Neuronal stem cell (in vitro differentiated cells): ENCODE results near the gene FAIM2.

Source experiments
- DNase-seq: peaks from one replicate; pipeline ENCODE4 v3.0.0-alpha.2; 2013; ENCODE audit warnings: low spot score
- H2AFZ ChIP-seq: one replicate; pipeline ENCODE4 v1.6.1; 2013; ENCODE audit warnings: mild to moderate bottlenecking, low read length, inconsistent platforms
- H2AK5ac ChIP-seq: 2 replicates; pipeline ENCODE4 v1.6.1; 2013; ENCODE audit warnings: low read depth, mild to moderate bottlenecking, inconsistent platforms, low read length, moderate library complexity, mixed read lengths
- H2BK120ac ChIP-seq: 2 replicates; pipeline ENCODE4 v1.6.1; 2013; ENCODE audit warnings: low read depth, mild to moderate bottlenecking, inconsistent platforms, low read length, moderate library complexity, mixed read lengths
- H2BK12ac ChIP-seq: one replicate; pipeline ENCODE4 v1.6.1; 2013; ENCODE audit warnings: low read length, inconsistent platforms
- H2BK15ac ChIP-seq: 2 replicates; pipeline ENCODE4 v1.6.1; 2013; ENCODE audit warnings: mild to moderate bottlenecking, low read length, inconsistent platforms, mixed read lengths
- H2BK5ac ChIP-seq: one replicate; pipeline ENCODE4 v1.6.1; 2013; ENCODE audit warnings: inconsistent platforms, mild to moderate bottlenecking, low read length, moderate library complexity
- H3K14ac ChIP-seq: one replicate; pipeline ENCODE4 v1.6.1; 2013; ENCODE audit warnings: low read length, inconsistent platforms
- H3K18ac ChIP-seq: 2 replicates; pipeline ENCODE4 v1.6.1; 2013; ENCODE audit warnings: low read length, inconsistent platforms
- H3K23ac ChIP-seq: 2 replicates; pipeline ENCODE4 v1.6.1; 2013; ENCODE audit warnings: low read depth, mild to moderate bottlenecking, mixed read lengths, low read length, inconsistent platforms; ENCODE audit not compliant: poor library complexity
- H3K27ac ChIP-seq: replicated peaks from 3 replicates; pipeline ENCODE4 v1.5.1; 2013; ENCODE audit warnings: low read length, inconsistent platforms
- H3K27me3 ChIP-seq, 3 experiments: 2 replicates each; pipeline ENCODE4 v1.6.1; 2013; ENCODE audit warnings: low read length in 3 of 3, mild to moderate bottlenecking in 2 of 3, inconsistent platforms in 1 of 3, low read depth in 1 of 3, mixed read lengths in 1 of 3, moderate library complexity in 1 of 3; ENCODE audit not compliant: control insufficient read depth in 3 of 3, insufficient read depth in 3 of 3
- H3K36me3 ChIP-seq, 2 donors: replicated peaks in 1 of 2; 2 replicates each; pipeline ENCODE4 v1.6.1; 2013; ENCODE audit warnings: low read length in 2 of 2; ENCODE audit not compliant: control insufficient read depth in 2 of 2, insufficient read depth in 2 of 2
- H3K4ac ChIP-seq: 2 replicates; pipeline ENCODE4 v1.6.1; 2013; ENCODE audit warnings: inconsistent platforms, mild to moderate bottlenecking, low read length, moderate library complexity
- H3K4me1 ChIP-seq, 2 donors: 1 replicate in 1 of 2; 2 replicates in 1 of 2; pipeline ENCODE4 v1.6.1; 2013; ENCODE audit warnings: low read length in 2 of 2, low read depth in 1 of 2; ENCODE audit not compliant: control insufficient read depth in 2 of 2, insufficient read depth in 1 of 2
- H3K4me2 ChIP-seq: one replicate; pipeline ENCODE4 v1.6.1; 2013; ENCODE audit warnings: mild to moderate bottlenecking, low read length, inconsistent platforms; ENCODE audit not compliant: insufficient read depth, poor library complexity, severe bottlenecking
- H3K4me3 ChIP-seq, 2 donors: 2 replicates each; pipeline ENCODE4 v1.5.1; 2013; ENCODE audit warnings: low read length in 2 of 2, mild to moderate bottlenecking in 2 of 2, inconsistent platforms in 1 of 2, moderate library complexity in 1 of 2
- H3K79me1 ChIP-seq: one replicate; pipeline ENCODE4 v1.6.1; 2013; ENCODE audit warnings: low read depth, mild to moderate bottlenecking, inconsistent platforms, low read length, moderate library complexity
- H3K9ac ChIP-seq: one replicate; pipeline ENCODE4 v1.6.1; 2013; ENCODE audit warnings: mild to moderate bottlenecking, low read depth, low read length, inconsistent platforms; ENCODE audit not compliant: poor library complexity
- H3K9me3 ChIP-seq, 2 donors: replicated peaks in 1 of 2; 2 replicates each; pipeline versions ENCODE3 to v1.6.1; 2013; ENCODE audit warnings: low read length in 2 of 2, mild to moderate bottlenecking in 2 of 2, inconsistent platforms in 1 of 2, low read depth in 1 of 2, mixed read lengths in 1 of 2, moderate library complexity in 1 of 2; ENCODE audit not compliant: control insufficient read depth in 2 of 2, insufficient read depth in 1 of 2
- H4K8ac ChIP-seq: one replicate; pipeline ENCODE4 v1.6.1; 2013; ENCODE audit warnings: low read depth, mild to moderate bottlenecking, inconsistent platforms, low read length, moderate library complexity
- H4K91ac ChIP-seq: one replicate; pipeline ENCODE4 v1.6.1; 2013; ENCODE audit warnings: low read length, low read depth, mild to moderate bottlenecking, inconsistent platforms; ENCODE audit not compliant: poor library complexity
- WGBS, 2 donors: extraction: QIAGEN DNeasy Blood & Tissue Kit; methylation state at CpG; one replicate each; pipeline ENCODE4 v1.1.7; 2013; ENCODE audit warnings: missing lambda C conversion rate in 2 of 2, mixed read lengths in 1 of 2; ENCODE audit not compliant: insufficient read length in 2 of 2, insufficient replicate concordance in 1 of 2; ENCODE audit errors: extremely low coverage in 2 of 2; 5-methylcytosine and 5-hydroxymethylcytosine counted together

Gene FAIM2

GRCh38 chr12:49899921-49900320, 3.8 kb downstream of the FAIM2 start:
- H3K36me3 ChIP-seq, result no peaks in the 10 kb centered on the region
- no CpG with 5 or more reads among the region's 7 CpGs for WGBS, 2 donors

GRCh38 chr12:49899286-49899843, 4.3 kb downstream of the FAIM2 start:
- WGBS, 2 donors, result no CpG with 5 or more reads among the region's 9 CpGs

More at GRCh38 chr12:49899921-49900320, 3.8 kb downstream of the FAIM2 start:
- Histone ChIP-seq H2BK5ac (peak overlapping the region; percentile 15), H4K8ac (no peak overlapping the region), H3K27me3 (peaks cover 0 to 78% (median 4%) of the 10 kb centered on the region in 3 experiments), H3K4me2 (no peak overlapping the region), H4K91ac (no peak overlapping the region), H2BK12ac (peak overlapping the region; percentile 33), H2AK5ac (no peak overlapping the region), H3K27ac (no peak overlapping the region), H2BK15ac (no peak overlapping the region), H3K79me1 (no peaks in the 10 kb centered on the region), H3K4ac (no peak overlapping the region), H3K23ac (no peak overlapping the region), H3K14ac (no peak overlapping the region), H3K4me3 (no peak overlapping the region), H2BK120ac (no peak overlapping the region), H3K9ac (no peak overlapping the region), H2AFZ (no peak overlapping the region), H3K4me1 (peaks cover 7 to 20% of the 10 kb centered on the region in 2 donors), H3K18ac (peak overlapping the region; percentile 32), H3K9me3 (no peaks in the 10 kb centered on the region)
- no peak for DNase-seq

GRCh38 chr12:49897276-49897675, 6.4 kb downstream of the FAIM2 start:
- Histone ChIP-seq H4K91ac (no peak overlapping the region), H3K18ac (no peak overlapping the region), H3K27me3 (peaks cover 0 to 58% (median 0%) of the 10 kb centered on the region in 3 experiments), H2BK15ac (no peak overlapping the region), H2BK12ac (no peak overlapping the region), H3K23ac (no peak overlapping the region), H2BK5ac (no peak overlapping the region), H2AK5ac (peak overlapping the region; percentile 8), H3K4me1 (peaks cover 6 to 8% of the 10 kb centered on the region in 2 donors), H3K27ac (no peak overlapping the region), H3K36me3 (no peaks in the 10 kb centered on the region), H3K4me2 (no peak overlapping the region), H3K14ac (peak overlapping the region; percentile 5), H2AFZ (no peak overlapping the region), H3K4me3 (no peak overlapping the region), H3K4ac (no peak overlapping the region), H4K8ac (no peak overlapping the region), H3K9me3 (no peaks in the 10 kb centered on the region), H2BK120ac (no peak overlapping the region), H3K9ac (no peak overlapping the region), H3K79me1 (no peaks in the 10 kb centered on the region)
- WGBS, 2 donors, result no CpG with 5 or more reads among the region's 4 CpGs
- no peak for DNase-seq

More at GRCh38 chr12:49899286-49899843, 4.3 kb downstream of the FAIM2 start:
- H2BK15ac ChIP-seq, result no peak overlapping the region
- no peak overlapping the region for H4K91ac ChIP-seq
- H3K23ac ChIP-seq, result no peak overlapping the region
- H3K9me3 ChIP-seq, result no peaks in the 10 kb centered on the region
- H2AK5ac ChIP-seq, result no peak overlapping the region
- no peak overlapping the region for H4K8ac ChIP-seq
- peaks cover 11 to 21% of the 10 kb centered on the region in 2 donors for H3K4me1 ChIP-seq
- H3K4ac ChIP-seq, result no peak overlapping the region
- no peak overlapping the region for H3K9ac ChIP-seq
- no peak overlapping the region for H3K27ac ChIP-seq
- no peak overlapping the region for H2AFZ ChIP-seq
- no peak overlapping the region for H2BK5ac ChIP-seq
- no peak overlapping the region for H3K18ac ChIP-seq
- H3K79me1 ChIP-seq, result no peaks in the 10 kb centered on the region
- H2BK120ac ChIP-seq, result no peak overlapping the region
- no peaks in the 10 kb centered on the region for H3K36me3 ChIP-seq
- DNase-seq, result no peak
- H3K4me3 ChIP-seq, result no peak overlapping the region
- H3K14ac ChIP-seq, result no peak overlapping the region
- peaks cover 0 to 74% (median 0%) of the 10 kb centered on the region in 3 experiments for H3K27me3 ChIP-seq
- H2BK12ac ChIP-seq, result no peak overlapping the region
- no peak overlapping the region for H3K4me2 ChIP-seq

DNA sequence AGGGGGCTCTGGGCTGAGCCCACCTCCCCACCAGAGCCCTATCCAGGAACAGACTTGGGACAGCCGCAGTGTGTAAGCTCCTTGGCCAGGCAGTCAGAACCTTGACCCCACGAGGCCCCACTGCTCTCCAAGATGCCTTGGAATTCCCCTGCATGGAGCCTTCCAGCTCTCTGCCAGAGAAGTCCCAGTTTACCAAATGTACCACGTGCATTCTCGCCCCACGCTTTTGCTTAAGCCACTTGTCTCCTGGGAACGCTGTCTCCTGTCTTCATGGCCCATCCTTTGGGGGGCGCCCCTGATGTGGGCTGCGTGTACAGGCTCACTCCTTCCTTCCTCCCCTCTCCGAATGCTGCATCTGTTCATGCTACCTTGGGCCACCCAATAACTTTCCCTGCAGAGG, 7.9 kb downstream of the FAIM2 start:
- Histone ChIP-seq H4K91ac (no peak overlapping the region), H3K18ac (peak overlapping the region; percentile 23), H3K4me1 (peaks cover 6% of the 10 kb centered on the region in 2 donors), H3K23ac (no peak overlapping the region), H2BK120ac (no peak overlapping the region), H3K4me2 (no peak overlapping the region), H3K79me1 (no peaks in the 10 kb centered on the region), H3K36me3 (no peaks in the 10 kb centered on the region), H3K14ac (no peak overlapping the region), H3K4ac (no peak overlapping the region), H2AK5ac (peak overlapping the region; percentile 33), H3K4me3 (no peak overlapping the region), H3K9ac (no peak overlapping the region), H2AFZ (no peak overlapping the region), H3K9me3 (no peaks in the 10 kb centered on the region), H2BK15ac (no peak overlapping the region), H2BK5ac (no peak overlapping the region), H3K27ac (no peak overlapping the region), H4K8ac (no peak overlapping the region), H2BK12ac (peak overlapping the region; percentile 4), H3K27me3 (peaks cover 0 to 61% (median 0%) of the 10 kb centered on the region in 3 experiments)
- no peak for DNase-seq
- no CpG with 5 or more reads among the region's 9 CpGs for WGBS, 2 donors
